Breast epithelium (tissue), 3 donors: ENCODE results near the gene TSFM.

Experiments
- POLR2A ChIP-seq: fragments of 450-650 bp; IDR thresholded peaks from one replicate; pipeline ENCODE4 v1.6.1; 2016; ENCODE audit warnings: antibody characterized with exemption, mild to moderate bottlenecking, moderate library complexity
- TF ChIP-seq, protein P1 (sequence below), 3 donors: fragments of 450-650 bp; IDR thresholded peaks; one replicate each; pipeline ENCODE4 v1.5.1; 2016 to 2017; ENCODE audit warnings: antibody characterized with exemption in 3 of 3, mild to moderate bottlenecking in 3 of 3, moderate library complexity in 3 of 3

DNA sequence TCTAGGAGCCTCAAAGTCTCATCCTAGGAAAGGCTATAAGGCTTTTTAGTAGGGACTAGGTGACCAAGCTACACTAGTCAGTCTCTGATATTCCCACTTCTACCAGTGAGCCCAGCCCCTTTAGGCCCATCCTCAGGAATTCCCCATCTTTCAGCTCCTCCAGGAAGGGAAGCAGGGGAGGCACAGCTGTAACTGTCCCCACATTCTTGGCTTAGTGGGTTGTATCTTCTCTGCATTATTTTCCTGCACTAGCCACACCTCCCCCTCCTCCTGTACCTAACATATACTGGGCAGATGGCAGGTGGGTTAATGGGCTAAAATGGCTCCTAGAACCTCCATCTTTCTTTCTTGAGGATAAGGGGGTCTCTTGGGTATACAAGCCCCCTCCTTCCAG is 15.3 kb upstream of the TSFM start:
- TF ChIP-seq, protein P1, sequence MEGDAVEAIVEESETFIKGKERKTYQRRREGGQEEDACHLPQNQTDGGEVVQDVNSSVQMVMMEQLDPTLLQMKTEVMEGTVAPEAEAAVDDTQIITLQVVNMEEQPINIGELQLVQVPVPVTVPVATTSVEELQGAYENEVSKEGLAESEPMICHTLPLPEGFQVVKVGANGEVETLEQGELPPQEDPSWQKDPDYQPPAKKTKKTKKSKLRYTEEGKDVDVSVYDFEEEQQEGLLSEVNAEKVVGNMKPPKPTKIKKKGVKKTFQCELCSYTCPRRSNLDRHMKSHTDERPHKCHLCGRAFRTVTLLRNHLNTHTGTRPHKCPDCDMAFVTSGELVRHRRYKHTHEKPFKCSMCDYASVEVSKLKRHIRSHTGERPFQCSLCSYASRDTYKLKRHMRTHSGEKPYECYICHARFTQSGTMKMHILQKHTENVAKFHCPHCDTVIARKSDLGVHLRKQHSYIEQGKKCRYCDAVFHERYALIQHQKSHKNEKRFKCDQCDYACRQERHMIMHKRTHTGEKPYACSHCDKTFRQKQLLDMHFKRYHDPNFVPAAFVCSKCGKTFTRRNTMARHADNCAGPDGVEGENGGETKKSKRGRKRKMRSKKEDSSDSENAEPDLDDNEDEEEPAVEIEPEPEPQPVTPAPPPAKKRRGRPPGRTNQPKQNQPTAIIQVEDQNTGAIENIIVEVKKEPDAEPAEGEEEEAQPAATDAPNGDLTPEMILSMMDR (IDR thresholded peaks at IDR 0.05), result no peak
- no peak for TF ChIP-seq POLR2A
